ENCODE results near the gene WHAMM. TPM values are rescaled to one million over a fixed set of nuclear protein-coding genes. Genes with fewer than 3 reads are reported as not detected.
A peak's percentile ranks its signal among the peaks of the same experiment; 100 is the strongest.

Gene WHAMM
- total RNA-seq, 2 donors from 2014 or later: 12.5 to 13.5 TPM

DNA sequence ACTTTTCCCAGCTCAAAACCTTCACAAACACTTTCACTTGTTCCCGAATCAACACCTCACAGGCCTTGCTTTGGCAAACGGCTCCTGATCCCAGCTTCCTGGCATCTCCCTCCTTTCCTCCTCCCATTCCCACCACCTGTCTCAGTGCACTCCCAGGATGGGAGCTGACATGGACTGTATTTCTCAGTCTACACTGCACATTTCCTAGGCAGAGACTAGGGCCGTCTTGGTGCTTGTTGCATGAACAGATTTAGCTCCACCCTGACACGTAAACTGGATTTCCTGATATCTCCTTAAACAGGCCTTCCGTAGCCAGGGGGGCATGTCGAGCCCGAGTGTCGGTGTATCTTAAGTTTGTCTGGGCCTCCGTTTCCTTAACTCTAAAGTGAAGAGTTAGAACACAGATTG is 790 bp upstream of the WHAMM start:
- H3K4me3 ChIP-seq: no peak overlapping the region
- H3K27me3 ChIP-seq (replicated peaks; ENCODE audit: insufficient read depth): no peaks in the 10 kb centered on the region
- H3K4me1 ChIP-seq (replicated peaks): no peaks in the 10 kb centered on the region
- H3K27ac ChIP-seq: peak overlapping the region; percentile 99
- TF ChIP-seq POLR2A (IDR thresholded peaks at IDR 0.05): no peak
- no peak for TF ChIP-seq POLR2AphosphoS5 (IDR thresholded peaks at IDR 0.05)
- TF ChIP-seq, protein P1, sequence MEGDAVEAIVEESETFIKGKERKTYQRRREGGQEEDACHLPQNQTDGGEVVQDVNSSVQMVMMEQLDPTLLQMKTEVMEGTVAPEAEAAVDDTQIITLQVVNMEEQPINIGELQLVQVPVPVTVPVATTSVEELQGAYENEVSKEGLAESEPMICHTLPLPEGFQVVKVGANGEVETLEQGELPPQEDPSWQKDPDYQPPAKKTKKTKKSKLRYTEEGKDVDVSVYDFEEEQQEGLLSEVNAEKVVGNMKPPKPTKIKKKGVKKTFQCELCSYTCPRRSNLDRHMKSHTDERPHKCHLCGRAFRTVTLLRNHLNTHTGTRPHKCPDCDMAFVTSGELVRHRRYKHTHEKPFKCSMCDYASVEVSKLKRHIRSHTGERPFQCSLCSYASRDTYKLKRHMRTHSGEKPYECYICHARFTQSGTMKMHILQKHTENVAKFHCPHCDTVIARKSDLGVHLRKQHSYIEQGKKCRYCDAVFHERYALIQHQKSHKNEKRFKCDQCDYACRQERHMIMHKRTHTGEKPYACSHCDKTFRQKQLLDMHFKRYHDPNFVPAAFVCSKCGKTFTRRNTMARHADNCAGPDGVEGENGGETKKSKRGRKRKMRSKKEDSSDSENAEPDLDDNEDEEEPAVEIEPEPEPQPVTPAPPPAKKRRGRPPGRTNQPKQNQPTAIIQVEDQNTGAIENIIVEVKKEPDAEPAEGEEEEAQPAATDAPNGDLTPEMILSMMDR (IDR thresholded peaks at IDR 0.05): no peak
- no peaks in the 10 kb centered on the region for H3K36me3 ChIP-seq
- DNase-seq (ENCODE audit: low spot score): no peak
- intact Hi-C loops (cut with DNase I): no loop called here
- no peaks in the 10 kb centered on the region for H3K9me3 ChIP-seq
- 62% methylated on average over 9 of the region's 9 CpGs for WGBS

DNA sequence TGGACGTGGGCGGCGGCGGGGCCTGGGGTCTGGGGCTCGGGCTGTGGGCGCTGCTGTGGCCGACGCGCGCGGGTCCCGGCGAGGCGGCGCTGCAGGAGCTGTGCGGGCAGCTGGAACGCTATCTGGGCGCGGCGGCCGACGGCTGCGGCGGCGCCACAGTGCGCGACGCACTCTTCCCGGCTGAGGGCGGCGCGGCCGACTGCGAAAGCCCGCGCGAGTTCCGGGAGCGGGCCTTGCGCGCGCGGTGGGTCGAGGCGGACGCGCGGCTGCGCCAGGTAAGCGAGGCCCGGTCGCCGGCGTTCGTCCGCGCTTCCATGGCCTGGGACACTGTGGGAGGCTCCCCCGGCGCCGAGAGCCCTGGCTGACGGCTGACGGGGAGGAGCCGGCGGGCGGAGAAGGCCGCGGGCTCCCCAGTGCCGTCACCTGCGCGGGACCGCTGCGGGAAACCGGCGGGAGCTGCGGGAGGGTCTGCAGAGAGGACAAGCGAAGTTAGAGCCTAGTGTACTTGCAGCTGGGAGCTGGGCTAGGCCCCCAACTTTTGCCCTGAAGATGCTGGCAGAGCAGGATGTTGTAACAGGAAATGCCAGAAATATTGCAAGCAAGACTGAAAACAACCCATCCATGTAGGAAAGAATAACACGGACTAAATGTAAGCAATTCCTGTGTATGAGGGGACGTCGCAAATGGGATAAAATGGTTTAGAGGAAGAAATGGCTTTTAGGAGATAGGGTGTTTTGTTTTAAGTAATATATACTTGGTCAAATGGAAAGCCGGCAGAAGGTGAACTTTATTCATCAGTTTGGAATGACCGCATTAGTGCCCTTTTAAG is 847 bp downstream of the WHAMM start:
- peak overlapping the region; percentile 99 for H3K27ac ChIP-seq
- intact Hi-C loops (cut with DNase I): loop anchor here (5.0 kb wide), 2 partner anchors 58 to 268 kb away; partner anchors contain the start of gene RPS17
- peaks cover 0 to 9% of the 10 kb centered on the region in 2 donors for H3K36me3 ChIP-seq
- H3K27me3 ChIP-seq (replicated peaks; ENCODE audit: insufficient read depth): no peaks in the 10 kb centered on the region
- no peak for DNase-seq (ENCODE audit: low spot score)
- peak overlapping the region; percentile 69 to 98 for H3K4me3 ChIP-seq
- TF ChIP-seq POLR2AphosphoS5 (IDR thresholded peaks at IDR 0.05): no peak
- TF ChIP-seq, protein P1 (IDR thresholded peaks at IDR 0.05): peak in 1 of 4 experiments; percentile 1
- no peaks in the 10 kb centered on the region for H3K4me1 ChIP-seq (replicated peaks)
- whole genome bisulfite sequencing: under 1% methylated on average over 21 of the region's 81 CpGs
- H3K9me3 ChIP-seq: no peaks in the 10 kb centered on the region

DNA sequence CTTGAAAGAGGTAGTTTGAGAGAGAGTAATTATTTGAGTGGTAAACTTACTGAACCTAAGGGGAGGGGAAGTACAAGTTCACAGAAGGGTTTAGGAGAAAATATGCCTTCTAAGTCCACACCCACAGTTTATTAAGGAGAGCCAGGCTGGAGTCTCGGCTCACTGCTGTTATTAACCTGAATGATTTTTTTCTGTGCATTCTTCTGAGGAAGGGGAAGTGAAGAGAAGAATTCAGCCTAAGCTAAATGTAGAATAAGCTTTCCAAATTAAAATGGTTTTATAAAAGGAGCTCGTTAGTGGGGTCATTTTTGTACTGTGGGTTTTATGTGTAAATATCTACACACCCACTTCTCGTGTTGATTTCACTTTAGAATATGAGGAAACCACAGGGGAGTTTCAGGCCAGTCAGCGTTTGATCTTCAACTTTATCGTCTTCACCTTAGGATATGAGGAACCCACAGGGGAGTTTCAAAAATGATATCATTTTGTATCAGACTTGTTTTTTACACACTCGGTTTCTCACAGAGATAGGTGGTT is 1.5 kb downstream of the WHAMM start:
- intact Hi-C loops (cut with DNase I): loop anchor here (5.0 kb wide), 2 partner anchors 59 to 269 kb away; partner anchors contain the start of gene RPS17
- no peaks in the 10 kb centered on the region for H3K27me3 ChIP-seq (replicated peaks; ENCODE audit: insufficient read depth)
- 2% methylated on average over 6 of the region's 6 CpGs for WGBS
- peak overlapping the region; percentile 99 for H3K27ac ChIP-seq
- H3K9me3 ChIP-seq: no peaks in the 10 kb centered on the region
- DNase-seq (ENCODE audit: low spot score): no peak
- H3K4me1 ChIP-seq (replicated peaks): no peaks in the 10 kb centered on the region
- peaks cover 0 to 9% of the 10 kb centered on the region in 2 donors for H3K36me3 ChIP-seq
- H3K4me3 ChIP-seq: peak overlapping the region; percentile 69 to 98
- no peak for TF ChIP-seq POLR2A (IDR thresholded peaks at IDR 0.05)
- TF ChIP-seq POLR2AphosphoS5 (IDR thresholded peaks at IDR 0.05): no peak
- TF ChIP-seq, protein P1 (IDR thresholded peaks at IDR 0.05): no peak

DNA sequence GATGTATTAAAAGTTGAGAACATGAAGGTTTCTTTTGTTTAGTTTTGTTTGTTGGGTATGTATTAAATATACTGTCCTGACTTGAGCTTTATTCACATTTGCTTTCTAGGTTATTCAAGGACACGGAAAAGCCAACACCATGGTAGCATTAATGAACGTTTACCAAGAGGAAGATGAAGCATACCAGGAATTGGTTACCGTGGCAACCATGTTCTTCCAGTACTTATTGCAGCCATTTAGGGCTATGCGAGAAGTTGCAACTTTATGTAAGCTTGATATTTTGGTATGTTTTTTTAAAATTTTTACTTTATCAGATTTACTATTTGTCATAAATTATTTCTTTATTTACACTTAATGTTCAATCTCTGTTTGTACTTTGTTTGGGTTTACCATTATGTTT is 3.6 kb downstream of the WHAMM start:
- H3K4me1 ChIP-seq (replicated peaks): no peaks in the 10 kb centered on the region
- H3K9me3 ChIP-seq: no peaks in the 10 kb centered on the region
- intact Hi-C loops (cut with DNase I): loop anchor here (5.0 kb wide), 2 partner anchors 61 to 271 kb away; partner anchors contain the start of gene RPS17
- WGBS: 83% methylated on average over 4 of the region's 4 CpGs
- no peak for TF ChIP-seq POLR2A (IDR thresholded peaks at IDR 0.05)
- TF ChIP-seq, protein P1 (IDR thresholded peaks at IDR 0.05): no peak
- TF ChIP-seq POLR2AphosphoS5 (IDR thresholded peaks at IDR 0.05): no peak
- no peak for DNase-seq (ENCODE audit: low spot score)
- peaks cover 0 to 9% of the 10 kb centered on the region in 2 donors for H3K36me3 ChIP-seq
- no peaks in the 10 kb centered on the region for H3K27me3 ChIP-seq (replicated peaks; ENCODE audit: insufficient read depth)
- H3K27ac ChIP-seq: no peak overlapping the region
- no peak overlapping the region for H3K4me3 ChIP-seq

Data from prostate gland (tissue), 2 donors.